ENCODE measurements around the gene FKBP7. TPM values are rescaled to one million over a fixed set of nuclear protein-coding genes. Genes with fewer than 3 reads are reported as not detected.

FKBP7 gene
- polyA plus RNA-seq, 1 donor from 2014 or later: 46.1 TPM

DNA sequence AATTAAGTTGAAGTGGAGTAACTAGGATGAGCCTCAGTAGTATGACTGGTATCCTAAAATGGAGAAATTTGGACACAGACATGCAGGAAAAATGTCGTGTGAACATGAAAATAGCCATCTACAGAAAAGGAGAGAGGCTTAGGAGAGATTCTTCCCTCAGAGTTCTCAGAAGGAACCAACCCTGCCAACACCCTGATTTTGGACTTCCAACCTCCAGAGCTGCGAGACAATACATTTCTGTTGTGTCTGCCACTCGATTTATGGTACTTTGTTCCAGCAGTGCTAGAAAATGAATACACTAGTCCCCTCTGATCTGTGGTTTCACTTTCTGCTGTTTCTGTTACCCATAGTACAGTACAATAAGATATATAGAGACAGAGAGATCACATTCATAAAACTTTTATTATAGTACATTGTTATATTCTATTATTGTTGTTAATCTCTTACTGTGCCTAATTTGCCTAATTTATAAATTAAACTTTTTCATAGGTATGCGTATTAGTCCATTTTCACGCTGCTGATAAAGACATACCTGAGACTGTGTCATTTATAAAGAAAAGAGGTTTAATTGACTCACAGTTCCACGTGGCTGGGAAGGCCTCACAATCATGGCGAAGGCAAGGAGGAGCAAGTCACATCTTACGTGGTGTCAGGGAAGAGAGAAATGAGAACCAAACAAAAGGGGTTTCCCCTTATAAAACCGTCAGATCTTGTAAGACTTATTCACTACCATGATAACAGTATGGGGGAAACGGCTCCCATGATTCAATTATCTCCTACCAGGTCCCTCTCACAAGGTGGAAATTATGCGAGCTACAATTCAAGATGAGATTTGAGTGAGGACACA, 43.1 kb upstream of the FKBP7 start:
- no peak overlapping the region for H3K4me2 ChIP-seq (ENCODE audit: low read length)
- TF ChIP-seq, protein P1, sequence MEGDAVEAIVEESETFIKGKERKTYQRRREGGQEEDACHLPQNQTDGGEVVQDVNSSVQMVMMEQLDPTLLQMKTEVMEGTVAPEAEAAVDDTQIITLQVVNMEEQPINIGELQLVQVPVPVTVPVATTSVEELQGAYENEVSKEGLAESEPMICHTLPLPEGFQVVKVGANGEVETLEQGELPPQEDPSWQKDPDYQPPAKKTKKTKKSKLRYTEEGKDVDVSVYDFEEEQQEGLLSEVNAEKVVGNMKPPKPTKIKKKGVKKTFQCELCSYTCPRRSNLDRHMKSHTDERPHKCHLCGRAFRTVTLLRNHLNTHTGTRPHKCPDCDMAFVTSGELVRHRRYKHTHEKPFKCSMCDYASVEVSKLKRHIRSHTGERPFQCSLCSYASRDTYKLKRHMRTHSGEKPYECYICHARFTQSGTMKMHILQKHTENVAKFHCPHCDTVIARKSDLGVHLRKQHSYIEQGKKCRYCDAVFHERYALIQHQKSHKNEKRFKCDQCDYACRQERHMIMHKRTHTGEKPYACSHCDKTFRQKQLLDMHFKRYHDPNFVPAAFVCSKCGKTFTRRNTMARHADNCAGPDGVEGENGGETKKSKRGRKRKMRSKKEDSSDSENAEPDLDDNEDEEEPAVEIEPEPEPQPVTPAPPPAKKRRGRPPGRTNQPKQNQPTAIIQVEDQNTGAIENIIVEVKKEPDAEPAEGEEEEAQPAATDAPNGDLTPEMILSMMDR (IDR thresholded peaks at IDR 0.05; ENCODE audit: poor library complexity, severe bottlenecking): no peak
- TF ChIP-seq RAD21 (conservative IDR thresholded peaks at IDR 0.05): no peak
- TF ChIP-seq SMC3 (conservative IDR thresholded peaks at IDR 0.05; ENCODE audit: poor library complexity): no peak
- no peak for TF ChIP-seq EP300 (conservative IDR thresholded peaks at IDR 0.05; ENCODE audit: poor library complexity, severe bottlenecking)
- no peak for TF ChIP-seq MXI1 (conservative IDR thresholded peaks at IDR 0.05; ENCODE audit: poor library complexity, severe bottlenecking)
- no peak for TF ChIP-seq EZH2 (IDR thresholded peaks at IDR 0.05; ENCODE audit: borderline replicate concordance, insufficient read depth, low read length, poor library complexity, severe bottlenecking)
- TF ChIP-seq TAF1 (IDR thresholded peaks at IDR 0.05; ENCODE audit: low read depth): no peak
- TF ChIP-seq POLR2AphosphoS5 (IDR thresholded peaks at IDR 0.05): no peak
- TF ChIP-seq REST (IDR thresholded peaks at IDR 0.05; ENCODE audit: borderline replicate concordance): no peak
- no peaks in the 10 kb centered on the region for H3K36me3 ChIP-seq (ENCODE audit: insufficient read depth, low read length)
- no peaks in the 10 kb centered on the region for H3K9me2 ChIP-seq (ENCODE audit: insufficient read depth, low read length)
- H3K27me3 ChIP-seq (ENCODE audit: insufficient read depth, low read depth, low read length): no peaks in the 10 kb centered on the region
- no peak overlapping the region for H3K9ac ChIP-seq (ENCODE audit: low read length)
- H3F3A ChIP-seq (ENCODE audit: insufficient read depth, low read length, poor library complexity, severe bottlenecking): no peaks in the 10 kb centered on the region
- no peak overlapping the region for H3K4me3 ChIP-seq (ENCODE audit: low read length)
- no peaks in the 10 kb centered on the region for H3K9me3 ChIP-seq (ENCODE audit: low read length)
- H3K79me2 ChIP-seq (replicated peaks; ENCODE audit: insufficient read depth, low read length): peaks cover 8% of the 10 kb centered on the region
- no peak overlapping the region for H2AFZ ChIP-seq (ENCODE audit: low read depth, low read length)
- no peak overlapping the region for H3K27ac ChIP-seq (ENCODE audit: low read length)
- H4K20me1 ChIP-seq (ENCODE audit: insufficient read depth): no peaks in the 10 kb centered on the region

DNA sequence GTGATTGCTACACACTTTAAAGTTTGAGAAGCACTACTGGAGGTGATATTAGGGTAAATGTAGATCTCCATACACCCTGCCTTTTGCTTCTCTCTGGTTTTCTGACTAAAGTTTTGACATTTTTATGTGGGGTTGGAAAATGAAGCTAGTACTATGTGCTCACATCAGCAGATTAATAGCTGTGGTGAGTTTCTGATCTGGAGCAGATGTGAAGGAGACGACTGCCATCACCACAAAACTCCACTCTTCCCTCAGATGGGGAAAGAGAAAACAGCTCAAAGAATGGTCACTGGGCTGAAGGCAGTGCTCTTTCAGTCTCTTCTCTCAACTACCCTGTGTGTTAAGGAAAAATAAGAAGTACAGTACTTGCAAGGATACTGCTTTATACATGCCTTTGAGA, 39.1 kb upstream of the FKBP7 start:
- H3K79me2 ChIP-seq (replicated peaks; ENCODE audit: insufficient read depth, low read length): no peaks in the 10 kb centered on the region
- no peak overlapping the region for H3K9ac ChIP-seq (ENCODE audit: low read length)
- H3K4me2 ChIP-seq (ENCODE audit: low read length): no peak overlapping the region
- no peaks in the 10 kb centered on the region for H3K9me2 ChIP-seq (ENCODE audit: insufficient read depth, low read length)
- H3K27me3 ChIP-seq (ENCODE audit: insufficient read depth, low read depth, low read length): no peaks in the 10 kb centered on the region
- no peak overlapping the region for H3K4me3 ChIP-seq (ENCODE audit: low read length)
- no peaks in the 10 kb centered on the region for H4K20me1 ChIP-seq (ENCODE audit: insufficient read depth)
- no peaks in the 10 kb centered on the region for H3F3A ChIP-seq (ENCODE audit: insufficient read depth, low read length, poor library complexity, severe bottlenecking)
- H3K36me3 ChIP-seq (ENCODE audit: insufficient read depth, low read length): no peaks in the 10 kb centered on the region
- TF ChIP-seq REST (IDR thresholded peaks at IDR 0.05; ENCODE audit: borderline replicate concordance): no peak
- no peak for TF ChIP-seq RAD21 (conservative IDR thresholded peaks at IDR 0.05)
- TF ChIP-seq, protein P1 (IDR thresholded peaks at IDR 0.05; ENCODE audit: poor library complexity, severe bottlenecking): no peak
- no peak for TF ChIP-seq POLR2AphosphoS5 (IDR thresholded peaks at IDR 0.05)
- TF ChIP-seq MXI1 (conservative IDR thresholded peaks at IDR 0.05; ENCODE audit: poor library complexity, severe bottlenecking): no peak
- TF ChIP-seq SMC3 (conservative IDR thresholded peaks at IDR 0.05; ENCODE audit: poor library complexity): no peak
- TF ChIP-seq EZH2 (IDR thresholded peaks at IDR 0.05; ENCODE audit: borderline replicate concordance, insufficient read depth, low read length, poor library complexity, severe bottlenecking): no peak
- no peak for TF ChIP-seq EP300 (conservative IDR thresholded peaks at IDR 0.05; ENCODE audit: poor library complexity, severe bottlenecking)
- no peak for TF ChIP-seq TAF1 (IDR thresholded peaks at IDR 0.05; ENCODE audit: low read depth)
- no peaks in the 10 kb centered on the region for H3K9me3 ChIP-seq (ENCODE audit: low read length)
- no peak overlapping the region for H2AFZ ChIP-seq (ENCODE audit: low read depth, low read length)
- no peak overlapping the region for H3K27ac ChIP-seq (ENCODE audit: low read length)
